Activated CD4-positive, alpha-beta T cell treated with anti-CD3 and anti-CD28 coated beads, Interleukin-2, Interleukin-4, amounts not matched to agents 100 ng/mL and 50 ng/mL, durations not matched to agents 16 hours and 8 hours (primary cell): ENCODE measurements around the gene PRKN.
A peak's percentile ranks its signal among the peaks of the same experiment; 100 is the strongest.

Experiments used
- DNase-seq: peaks from one replicate; pipeline ENCODE4 v3.0.0-alpha.2; 2020; ENCODE audit warnings: low spot score

Gene PRKN

GRCh38 chr6:161443848-161444247 lies 1283.7 kb downstream of the PRKN start:
- no peak for DNase-seq

- no peak for DNase-seq
These were observed 1285.1 kb downstream of the PRKN start for GRCh38 chr6:161442420-161442819.

- DNase-seq, result no peak
These were observed 1287.3 kb downstream of the PRKN start for GRCh38 chr6:161440299-161440698.

GRCh38 chr6:161439093-161439492 lies 1288.5 kb downstream of the PRKN start:
- peak; percentile 13 for DNase-seq

GRCh38 chr6:161438430-161439030 lies 1289.0 kb downstream of the PRKN start:
- no peak for DNase-seq

GRCh38 chr6:161437851-161438250 lies 1289.7 kb downstream of the PRKN start:
- no peak for DNase-seq

GRCh38 chr6:161436106-161436876 lies 1291.3 kb downstream of the PRKN start:
- DNase-seq, result no peak

GRCh38 chr6:161435748-161436070 lies 1291.9 kb downstream of the PRKN start:
- no peak for DNase-seq

- no peak for DNase-seq
These were observed 1292.4 kb downstream of the PRKN start for GRCh38 chr6:161434921-161435747.

GRCh38 chr6:161434350-161434749 lies 1293.2 kb downstream of the PRKN start:
- no peak for DNase-seq

GRCh38 chr6:161432546-161432945 lies 1295.0 kb downstream of the PRKN start:
- no peak for DNase-seq

GRCh38 chr6:161429921-161430490 lies 1297.6 kb downstream of the PRKN start:
- DNase-seq, result no peak

- no peak for DNase-seq
These were observed 1303.1 kb downstream of the PRKN start for GRCh38 chr6:161424421-161424820.

GRCh38 chr6:161422710-161423680 lies 1304.6 kb downstream of the PRKN start:
- no peak for DNase-seq

- peak; percentile 65 for DNase-seq
These were observed 1309.1 kb downstream of the PRKN start for GRCh38 chr6:161418463-161418945.

GRCh38 chr6:161417717-161418462 lies 1309.7 kb downstream of the PRKN start:
- DNase-seq, result no peak

GRCh38 chr6:161415302-161415855 lies 1312.2 kb downstream of the PRKN start:
- DNase-seq, result no peak

GRCh38 chr6:161414707-161415106 lies 1312.9 kb downstream of the PRKN start:
- no peak for DNase-seq

- DNase-seq, result no peak
These were observed 1313.4 kb downstream of the PRKN start for GRCh38 chr6:161414180-161414579.

GRCh38 chr6:161413355-161413771 lies 1314.2 kb downstream of the PRKN start:
- DNase-seq, result no peak
